HG02610 (cell line): ENCODE results near the gene FGF9.

Experiments used
- ATAC-seq: cut with Tn5 transposase; IDR thresholded peaks from one replicate; pipeline ENCODE4 v1.9.1; 2021; ENCODE audit warnings: mild to moderate bottlenecking, moderate library complexity; ENCODE audit not compliant: unreplicated experiment

Gene FGF9

DNA sequence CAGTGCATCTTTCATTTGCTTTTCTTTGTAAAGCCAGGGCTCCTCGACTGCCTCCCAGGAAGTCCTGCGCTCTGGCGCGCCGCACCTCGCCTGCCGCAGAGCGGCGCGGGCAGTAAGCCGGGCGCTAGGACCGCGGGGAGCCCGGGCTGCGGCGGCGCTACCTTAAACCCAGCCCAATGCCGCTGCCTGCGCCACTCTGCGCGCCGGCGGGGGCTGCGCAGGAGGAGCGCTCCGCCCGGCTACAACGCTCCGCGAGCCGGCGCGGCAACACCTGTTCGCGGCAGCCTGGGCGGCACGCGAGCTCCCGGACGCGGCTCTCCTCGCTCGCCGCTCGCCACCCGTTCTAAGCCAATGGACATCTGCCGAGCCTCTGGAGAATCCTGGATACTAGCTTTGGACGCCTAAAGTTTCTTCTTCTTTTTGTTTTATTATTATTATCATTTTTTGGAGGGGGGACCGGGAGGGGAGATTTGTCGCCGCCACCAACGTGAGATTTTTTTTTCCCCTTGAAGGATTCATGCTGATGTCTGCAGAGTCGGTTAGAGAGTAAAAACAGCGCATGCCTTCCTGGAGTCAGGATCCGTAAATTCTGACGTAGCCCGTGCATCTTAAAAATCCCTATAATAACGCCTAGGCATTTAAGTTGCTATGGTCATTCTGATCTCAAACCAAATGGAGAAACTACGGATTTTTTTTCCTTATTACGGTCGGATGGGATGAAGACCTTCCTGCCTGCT, at the start of gene FGF9:
Gene FGF9, plus strand, starts transcription at position 191 of the 737 bp plus-strand sequence. CDS start 840 bp downstream, outside the sequence.
- ATAC-seq: peak; percentile 83

- ATAC-seq: no peak
Measured at GRCh38 chr13:21625366-21625765, 45.5 kb upstream of the FGF9 start.

DNA sequence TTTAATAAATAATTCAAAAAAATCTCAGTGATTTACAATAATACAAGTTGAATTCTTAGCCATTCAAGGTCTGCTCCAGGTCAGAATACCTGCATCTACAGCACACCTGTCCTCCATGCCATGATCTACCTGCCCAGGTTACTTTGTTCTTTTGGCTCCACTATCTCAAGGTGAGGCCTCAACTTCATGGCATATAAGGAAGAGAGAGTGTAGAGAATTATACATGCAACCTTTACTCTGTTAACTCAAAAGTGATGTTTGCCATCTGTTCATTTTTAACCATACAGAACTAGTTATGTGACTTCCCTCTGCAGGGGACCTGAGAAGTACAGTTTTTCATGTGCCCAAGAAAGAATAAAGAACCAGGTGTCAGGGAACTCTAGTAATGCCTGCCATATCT, 38.7 kb upstream of the FGF9 start:
- no peak for ATAC-seq

DNA sequence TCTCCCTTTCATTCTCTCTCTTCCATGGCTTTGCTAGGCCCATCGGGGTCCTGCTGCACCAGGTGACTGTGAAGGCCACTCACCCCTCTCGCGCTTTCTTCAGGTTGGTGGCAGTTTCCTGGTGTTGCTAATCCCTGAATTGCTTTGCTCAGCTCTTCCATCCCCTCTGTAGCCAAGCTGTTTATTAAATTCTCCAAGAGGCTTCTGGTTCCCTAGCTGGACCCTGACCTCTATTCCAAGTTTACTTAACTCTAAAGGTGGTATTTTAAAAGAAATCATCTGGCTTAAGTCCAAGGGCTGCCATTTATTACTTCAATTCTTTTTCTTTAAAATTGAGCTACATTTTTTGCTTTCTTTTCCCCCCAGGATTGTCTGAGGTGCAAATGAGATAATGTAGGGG, 34.2 kb upstream of the FGF9 start:
- ATAC-seq: no peak

DNA sequence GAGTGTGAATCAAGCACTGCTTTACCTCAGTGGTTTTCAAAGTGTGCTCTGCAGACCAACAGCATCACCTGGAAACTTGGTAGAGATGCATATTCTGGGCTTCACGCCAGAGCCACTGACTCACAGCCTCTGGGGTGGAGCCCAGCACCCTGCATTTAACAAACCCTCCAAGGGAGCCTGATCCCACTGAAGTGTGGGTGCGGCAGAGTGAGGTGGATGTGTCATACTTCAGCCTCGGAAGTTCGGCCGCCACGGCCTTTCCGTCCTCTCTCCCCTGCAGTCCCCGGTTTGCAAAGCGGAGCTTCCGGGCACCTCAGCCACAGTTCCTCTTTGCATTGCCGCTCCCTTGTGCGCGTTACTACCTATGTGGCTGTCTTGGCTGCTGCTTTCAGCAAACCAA, 33.6 kb upstream of the FGF9 start:
- ATAC-seq: no peak

DNA sequence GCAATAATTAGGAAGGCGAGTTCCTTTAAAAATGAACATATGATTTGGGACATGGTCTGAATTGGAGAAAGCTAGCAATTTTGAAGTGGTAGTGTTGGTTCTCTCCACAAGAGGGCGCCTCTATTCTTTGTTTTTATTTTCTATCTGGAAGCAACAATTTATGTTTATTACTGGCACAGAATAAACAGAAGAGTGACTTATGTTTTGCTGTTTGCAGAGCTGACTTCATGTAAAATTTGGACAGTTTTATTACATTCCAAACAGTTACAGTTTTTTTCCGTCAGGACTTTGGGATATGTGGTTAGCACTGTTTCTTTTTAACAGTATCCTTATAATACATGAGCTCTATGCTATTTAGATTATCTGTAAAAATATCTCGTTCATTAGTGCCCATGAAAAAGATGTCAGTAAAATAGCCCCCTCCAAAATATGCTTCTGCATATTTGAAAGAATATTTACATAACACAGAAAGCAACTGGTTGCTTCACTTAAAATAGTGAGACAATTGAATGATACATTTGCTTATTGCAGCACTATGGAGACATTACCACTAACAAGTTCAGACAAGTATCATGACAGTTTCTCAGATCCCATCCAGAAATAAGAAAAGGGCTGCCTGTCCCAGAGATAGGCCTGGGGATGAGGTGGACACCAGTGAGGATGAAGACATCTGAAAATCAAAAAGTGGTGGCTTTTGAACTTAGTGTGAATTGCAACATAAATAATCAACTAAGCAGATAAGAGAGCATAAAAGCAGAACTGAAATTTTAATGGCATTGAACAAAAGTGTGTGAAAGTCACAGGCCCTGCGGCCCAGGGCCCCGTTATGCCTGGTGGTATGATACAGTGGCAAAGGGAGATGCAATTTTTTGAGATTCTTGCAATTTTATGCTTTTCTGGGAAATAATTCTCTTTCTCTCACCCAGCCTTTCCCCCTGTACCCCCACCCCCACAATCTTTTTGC, 32.3 kb upstream of the FGF9 start:
- no peak for ATAC-seq

- ATAC-seq: no peak
Measured at GRCh38 chr13:21639561-21639960, 31.3 kb upstream of the FGF9 start.

- peak; percentile 75 for ATAC-seq
Measured at GRCh38 chr13:21641629-21642028, 29.2 kb upstream of the FGF9 start.

- ATAC-seq: no peak
Measured at GRCh38 chr13:21657538-21657937, 13.3 kb upstream of the FGF9 start.

- ATAC-seq: no peak
Measured at GRCh38 chr13:21659087-21659486, 11.8 kb upstream of the FGF9 start.

DNA sequence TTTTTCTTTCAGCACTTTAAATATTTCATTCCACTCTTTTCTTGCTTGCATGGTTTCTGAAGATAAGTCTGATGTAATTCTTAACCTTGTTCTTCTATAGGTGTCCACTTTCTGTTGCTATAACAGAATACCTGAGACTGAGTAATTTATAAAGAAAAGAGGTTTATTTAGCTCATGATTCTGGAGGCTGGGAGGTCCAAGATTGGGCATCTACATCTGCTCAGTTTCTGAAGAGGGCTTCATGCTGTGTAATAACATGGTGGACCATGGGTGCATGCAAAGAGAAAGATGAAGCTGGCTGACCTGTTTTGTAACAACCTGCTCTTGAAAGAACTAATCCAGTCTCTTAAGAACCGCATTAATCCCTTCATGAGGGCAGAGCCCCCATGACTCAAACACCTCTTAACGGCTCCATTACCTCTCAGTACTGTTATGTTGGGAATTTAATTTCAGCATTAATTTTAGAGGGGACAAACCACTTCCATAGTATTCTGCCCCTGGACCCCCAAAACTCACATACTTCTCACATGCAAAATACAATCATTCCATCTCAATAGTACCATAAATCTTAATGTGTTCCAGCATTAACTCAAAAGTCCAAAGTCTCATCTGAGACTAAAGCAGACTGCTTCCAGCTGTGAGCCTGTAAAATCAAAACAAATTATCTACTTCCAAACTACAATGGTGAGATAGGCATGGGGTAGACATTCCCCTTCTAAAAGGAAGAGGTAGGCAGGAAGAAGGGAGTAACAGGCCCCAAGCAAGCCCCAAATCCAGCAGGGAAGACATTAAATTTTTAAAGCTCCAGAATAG, 9.6 kb upstream of the FGF9 start:
- no peak for ATAC-seq

- no peak for ATAC-seq
Measured at GRCh38 chr13:21663197-21663596, 7.7 kb upstream of the FGF9 start.

DNA sequence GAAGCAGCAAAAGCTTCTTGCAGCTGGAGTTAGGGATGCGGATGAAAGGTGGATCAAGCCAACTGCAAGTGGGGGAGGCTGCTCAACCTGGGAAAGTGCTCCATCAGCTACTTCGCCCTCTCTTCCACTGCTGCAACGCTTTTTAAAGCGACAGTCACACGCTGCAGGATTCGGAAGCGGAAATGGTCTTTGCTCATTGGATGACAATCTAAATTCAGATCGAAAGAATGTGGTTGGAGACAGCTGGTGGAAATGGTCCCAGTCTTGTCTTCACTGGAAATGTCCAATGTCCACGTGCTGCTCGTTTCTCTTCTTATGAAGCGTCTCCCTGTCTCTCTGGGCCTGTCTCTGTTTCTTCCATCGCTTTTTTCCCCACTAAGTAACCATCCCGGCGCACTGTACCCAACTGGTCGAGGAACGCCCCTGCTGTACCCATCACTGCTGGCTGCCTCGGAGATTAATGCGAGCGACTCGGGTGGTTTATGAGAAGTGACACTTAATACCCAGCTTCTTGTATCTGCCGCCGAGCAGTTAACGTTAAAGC, 2.1 kb upstream of the FGF9 start:
- no peak for ATAC-seq

GRCh38 chr13:21670006-21670882, 629 bp upstream of the FGF9 start:
- peak; percentile 4 for ATAC-seq

DNA sequence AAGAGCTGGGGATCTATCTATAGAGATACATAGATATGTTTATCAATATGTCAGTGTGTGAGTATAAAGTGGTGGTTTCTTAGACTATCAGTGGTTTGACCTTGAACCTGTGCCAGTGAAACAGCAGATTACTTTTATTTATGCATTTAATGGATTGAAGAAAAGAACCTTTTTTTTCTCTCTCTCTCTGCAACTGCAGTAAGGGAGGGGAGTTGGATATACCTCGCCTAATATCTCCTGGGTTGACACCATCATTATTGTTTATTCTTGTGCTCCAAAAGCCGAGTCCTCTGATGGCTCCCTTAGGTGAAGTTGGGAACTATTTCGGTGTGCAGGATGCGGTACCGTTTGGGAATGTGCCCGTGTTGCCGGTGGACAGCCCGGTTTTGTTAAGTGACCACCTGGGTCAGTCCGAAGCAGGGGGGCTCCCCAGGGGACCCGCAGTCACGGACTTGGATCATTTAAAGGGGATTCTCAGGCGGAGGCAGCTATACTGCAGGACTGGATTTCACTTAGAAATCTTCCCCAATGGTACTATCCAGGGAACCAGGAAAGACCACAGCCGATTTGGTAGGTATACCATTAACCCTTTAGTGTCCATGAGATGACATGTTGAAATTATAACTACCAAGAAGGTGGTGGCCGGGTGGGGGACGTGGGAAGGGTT, 880 bp downstream of the FGF9 start:
- no peak for ATAC-seq

- no peak for ATAC-seq
Measured at GRCh38 chr13:21672287-21672680, 1.4 kb downstream of the FGF9 start.

GRCh38 chr13:21672796-21673538, 2.1 kb downstream of the FGF9 start:
- ATAC-seq: no peak

- peak; percentile 22 for ATAC-seq
Measured at GRCh38 chr13:21673539-21673788, 2.6 kb downstream of the FGF9 start.
